HG02981 (cell line): ENCODE measurements around the gene WIPI1.
"Not testable (repeated sequence)": the region's sequence is repeated elsewhere in the genome, so short reads cannot be mapped to it uniquely, and the experiment has no call there.

Experiments
- ATAC-seq: cut with Tn5 transposase; IDR thresholded peaks from one replicate; pipeline ENCODE4 v1.9.1; 2021; ENCODE audit warnings: mild to moderate bottlenecking, moderate library complexity; ENCODE audit not compliant: unreplicated experiment

The WIPI1 gene

GRCh38 chr17:68387435-68388218 lies 69.7 kb downstream of the WIPI1 start:
- no peak for ATAC-seq

GRCh38 chr17:68385490-68386215 lies 71.6 kb downstream of the WIPI1 start:
- ATAC-seq: no peak

- no peak for ATAC-seq
Observed at GRCh38 chr17:68384941-68385340, 72.4 kb downstream of the WIPI1 start.

- ATAC-seq: no peak
Observed at GRCh38 chr17:68384471-68384870, 72.8 kb downstream of the WIPI1 start.

- no peak for ATAC-seq
Observed at GRCh38 chr17:68383443-68384321, 73.6 kb downstream of the WIPI1 start.

GRCh38 chr17:68383120-68383442 lies 74.2 kb downstream of the WIPI1 start:
- no peak for ATAC-seq

GRCh38 chr17:68382582-68383085 lies 74.7 kb downstream of the WIPI1 start:
- no peak for ATAC-seq

GRCh38 chr17:68381076-68381900 lies 76.0 kb downstream of the WIPI1 start:
- no peak for ATAC-seq

GRCh38 chr17:68379692-68380677 lies 77.3 kb downstream of the WIPI1 start:
- ATAC-seq: no peak

GRCh38 chr17:68379177-68379510 lies 78.2 kb downstream of the WIPI1 start:
- no peak for ATAC-seq

GRCh38 chr17:68378268-68379176 lies 78.8 kb downstream of the WIPI1 start:
- ATAC-seq: no peak

GRCh38 chr17:68377771-68378267 lies 79.5 kb downstream of the WIPI1 start:
- no peak for ATAC-seq

- ATAC-seq: not testable (repeated sequence)
Observed at GRCh38 chr17:68376178-68376577, 81.1 kb downstream of the WIPI1 start.

GRCh38 chr17:68375566-68375965 lies 81.7 kb downstream of the WIPI1 start:
- no peak for ATAC-seq
